Measurements from ENCODE around the gene TRA2B.

The TRA2B gene

DNA sequence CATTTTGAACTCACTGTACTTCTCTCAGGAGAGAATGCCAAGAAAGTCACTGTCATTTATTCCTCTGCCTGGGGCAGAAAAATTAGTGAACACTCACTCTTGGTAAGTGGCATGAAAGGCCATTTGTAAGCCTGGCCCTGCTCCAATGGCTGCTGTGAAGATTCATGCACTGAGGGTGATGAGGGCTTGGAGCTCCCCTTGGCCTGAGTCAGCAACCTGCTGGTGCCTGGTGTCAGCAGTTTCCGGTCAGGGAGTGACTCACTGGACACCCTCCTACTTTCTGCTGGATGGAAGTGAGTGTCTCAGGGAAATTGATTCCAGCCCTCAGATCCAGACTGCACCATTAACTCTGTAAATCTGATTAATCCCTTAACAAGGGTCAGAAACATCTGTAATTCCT is 37.6 kb downstream of the TRA2B start:
- no peak for TF ChIP-seq CTCF (IDR thresholded peaks at IDR 0.05)
- H3K36me3 Mint-ChIP-seq (ENCODE audit: low read depth) = no peaks in the 10 kb centered on the region
- H3K4me1 Mint-ChIP-seq = no peaks in the 10 kb centered on the region
- peaks cover 7% of the 10 kb centered on the region for H3K27me3 Mint-ChIP-seq (ENCODE audit: low read depth, poor library complexity)
- no peak overlapping the region for H3K27ac Mint-ChIP-seq
- no peak overlapping the region for H3K4me3 Mint-ChIP-seq
- H3K9me3 Mint-ChIP-seq = peaks cover 13% of the 10 kb centered on the region
- peak; percentile 8 for DNase-seq

DNA sequence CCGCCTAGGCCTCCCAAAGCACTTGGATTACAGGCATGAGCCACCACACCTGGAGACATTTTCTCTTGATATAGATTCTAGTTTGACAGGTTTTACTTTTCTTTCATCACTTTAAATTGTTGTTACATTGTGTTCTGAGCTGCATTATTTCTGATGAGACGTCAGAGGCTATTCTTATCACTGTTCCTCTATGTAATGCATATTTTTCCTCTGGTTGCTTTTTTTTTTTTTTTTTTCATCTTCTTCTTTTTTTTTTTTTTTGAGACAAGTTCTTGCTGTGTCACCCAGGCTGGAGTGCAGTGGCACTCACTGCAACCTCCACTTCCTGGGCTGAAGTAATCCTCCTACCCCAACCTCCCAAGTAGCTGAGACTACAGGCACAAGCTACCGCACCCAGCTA is 41.2 kb downstream of the TRA2B start:
- TF ChIP-seq CTCF (IDR thresholded peaks at IDR 0.05) = no peak
- H3K36me3 Mint-ChIP-seq (ENCODE audit: low read depth) = no peaks in the 10 kb centered on the region
- H3K27me3 Mint-ChIP-seq (ENCODE audit: low read depth, poor library complexity) = peaks cover 10% of the 10 kb centered on the region
- no peak for DNase-seq
- no peaks in the 10 kb centered on the region for H3K4me1 Mint-ChIP-seq
- H3K27ac Mint-ChIP-seq = no peak overlapping the region
- H3K9me3 Mint-ChIP-seq = peaks cover 13% of the 10 kb centered on the region
- no peak overlapping the region for H3K4me3 Mint-ChIP-seq

DNA sequence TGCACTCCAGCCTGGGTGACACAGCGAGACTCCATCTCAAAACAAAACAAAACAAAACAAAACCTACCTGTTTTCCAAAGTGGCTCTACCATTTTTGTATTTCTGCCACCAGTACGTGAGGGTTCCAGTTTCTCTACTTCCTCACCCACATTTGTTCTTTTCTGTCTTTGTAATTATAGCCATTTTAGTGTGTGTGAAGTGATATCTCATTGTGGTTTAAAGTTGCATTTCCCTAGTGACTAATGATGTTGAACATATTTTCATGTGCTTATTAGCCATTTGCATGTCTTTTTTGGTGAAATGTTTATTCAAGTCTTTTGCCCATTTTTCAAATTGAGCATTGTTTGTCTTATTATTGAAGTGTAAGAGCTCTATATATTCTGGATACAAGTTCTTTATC is 50.7 kb downstream of the TRA2B start:
- TF ChIP-seq CTCF (IDR thresholded peaks at IDR 0.05) = no peak
- Mint-ChIP-seq H3K36me3 (ENCODE audit: low read depth) (no peaks in the 10 kb centered on the region), H3K4me1 (no peaks in the 10 kb centered on the region), H3K27me3 (ENCODE audit: low read depth, poor library complexity) (peaks cover 9% of the 10 kb centered on the region), H3K4me3 (no peak overlapping the region), H3K27ac (no peak overlapping the region), H3K9me3 (no peaks in the 10 kb centered on the region)
- no peak for DNase-seq

DNA sequence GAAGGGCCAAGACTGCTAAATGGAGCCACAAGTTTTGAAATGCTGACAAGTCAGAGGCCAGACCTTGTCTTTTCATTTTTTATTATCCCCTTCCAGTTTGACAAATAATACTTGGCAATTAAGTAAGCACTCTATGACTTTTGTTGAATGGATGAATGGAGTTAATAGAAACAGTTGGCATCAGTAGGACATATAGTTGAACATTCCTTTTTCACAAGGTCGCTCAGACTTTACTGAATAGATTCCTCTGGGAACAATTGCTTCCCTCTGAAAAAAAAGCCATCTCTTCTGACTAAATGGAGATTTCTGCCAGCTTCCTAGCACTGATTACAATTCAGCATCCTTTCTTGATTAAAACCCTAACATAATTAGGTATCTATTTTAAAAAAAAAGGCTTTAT is 53.2 kb downstream of the TRA2B start:
- DNase-seq = no peak
- Mint-ChIP-seq H3K4me1 (no peaks in the 10 kb centered on the region), H3K4me3 (no peak overlapping the region), H3K27ac (no peak overlapping the region), H3K9me3 (no peaks in the 10 kb centered on the region), H3K27me3 (ENCODE audit: low read depth, poor library complexity) (peaks cover 16% of the 10 kb centered on the region), H3K36me3 (ENCODE audit: low read depth) (no peaks in the 10 kb centered on the region)
- no peak for TF ChIP-seq CTCF (IDR thresholded peaks at IDR 0.05)

- Mint-ChIP-seq H3K4me3 (no peak overlapping the region), H3K27me3 (ENCODE audit: low read depth, poor library complexity) (peaks cover 16% of the 10 kb centered on the region), H3K36me3 (ENCODE audit: low read depth) (no peaks in the 10 kb centered on the region), H3K9me3 (no peaks in the 10 kb centered on the region), H3K4me1 (peaks cover 5% of the 10 kb centered on the region), H3K27ac (no peak overlapping the region)
- TF ChIP-seq CTCF (IDR thresholded peaks at IDR 0.05) = no peak
- no peak for DNase-seq
Measured at GRCh38 chr3:185881926-185882325, 55.9 kb downstream of the TRA2B start.

- Mint-ChIP-seq H3K36me3 (ENCODE audit: low read depth) (no peaks in the 10 kb centered on the region), H3K27ac (no peak overlapping the region), H3K4me1 (peaks cover 5% of the 10 kb centered on the region), H3K4me3 (no peak overlapping the region), H3K9me3 (no peaks in the 10 kb centered on the region), H3K27me3 (ENCODE audit: low read depth, poor library complexity) (peaks cover 17% of the 10 kb centered on the region)
- no peak for DNase-seq
- TF ChIP-seq CTCF (IDR thresholded peaks at IDR 0.05) = no peak
Measured at GRCh38 chr3:185880600-185880999, 57.2 kb downstream of the TRA2B start.

Measured in nephron progenitor cell (in vitro differentiated cells).